ENCODE results near the gene OR52D1.

The OR52D1 gene

GRCh38 chr11:5488385-5488784 lies at the start of gene OR52D1:
TSS of gene OR52D1 (plus strand) at chr11:5488685. CDS start at chr11:5488707, 22 bp downstream.
- DNase-seq (ENCODE audit: extremely low read depth in 1 of 2, low read depth in 1 of 2) = no peak

- no peak for DNase-seq (ENCODE audit: extremely low read depth in 1 of 2, low read depth in 1 of 2)
These were observed 47.1 kb upstream of the OR52D1 start, which contains the start of gene OR51I1 for GRCh38 chr11:5441414-5441813. TSS of gene OR51I1 (minus strand) at chr11:5441514. CDS start at chr11:5441514, 0 bp downstream.

- DNase-seq (ENCODE audit: extremely low read depth in 1 of 2, low read depth in 1 of 2) = no peak
These were observed 44.6 kb upstream of the OR52D1 start for GRCh38 chr11:5443835-5444393.

- no peak for DNase-seq (ENCODE audit: extremely low read depth in 1 of 2, low read depth in 1 of 2)
These were observed 39.5 kb upstream of the OR52D1 start, which contains the start of gene OR51I2 for GRCh38 chr11:5449023-5449422. TSS of gene OR51I2 (plus strand) at chr11:5449323. CDS start at chr11:5453489, 4,166 bp downstream.

- no peak for DNase-seq (ENCODE audit: extremely low read depth in 1 of 2, low read depth in 1 of 2)
These were observed 39.1 kb upstream of the OR52D1 start for GRCh38 chr11:5449432-5449831.

GRCh38 chr11:5460983-5461621 lies 27.4 kb upstream of the OR52D1 start:
- DNase-seq (ENCODE audit: extremely low read depth in 1 of 2, low read depth in 1 of 2) = no peak

- DNase-seq (ENCODE audit: extremely low read depth in 1 of 2, low read depth in 1 of 2) = no peak
These were observed 21.0 kb upstream of the OR52D1 start for GRCh38 chr11:5467527-5467926.

- DNase-seq (ENCODE audit: extremely low read depth in 1 of 2, low read depth in 1 of 2) = no peak
These were observed 14.6 kb upstream of the OR52D1 start for GRCh38 chr11:5473921-5474320.

GRCh38 chr11:5476186-5476819 lies 12.2 kb upstream of the OR52D1 start:
- no peak for DNase-seq (ENCODE audit: extremely low read depth in 1 of 2, low read depth in 1 of 2)

- no peak for DNase-seq (ENCODE audit: extremely low read depth in 1 of 2, low read depth in 1 of 2)
These were observed 2.5 kb upstream of the OR52D1 start for GRCh38 chr11:5486003-5486402.

GRCh38 chr11:5486421-5486820 lies 2.1 kb upstream of the OR52D1 start:
- no peak for DNase-seq (ENCODE audit: extremely low read depth in 1 of 2, low read depth in 1 of 2)

GRCh38 chr11:5488798-5489399 lies 414 bp downstream of the OR52D1 start:
- no peak for DNase-seq (ENCODE audit: extremely low read depth in 1 of 2, low read depth in 1 of 2)

GRCh38 chr11:5489576-5490357 lies 1.3 kb downstream of the OR52D1 start:
- DNase-seq (ENCODE audit: extremely low read depth in 1 of 2, low read depth in 1 of 2) = no peak

- no peak for DNase-seq (ENCODE audit: extremely low read depth in 1 of 2, low read depth in 1 of 2)
These were observed 11.2 kb downstream of the OR52D1 start for GRCh38 chr11:5499671-5500070.

- no peak for DNase-seq (ENCODE audit: extremely low read depth in 1 of 2, low read depth in 1 of 2)
These were observed 11.9 kb downstream of the OR52D1 start for GRCh38 chr11:5500393-5500801.

GRCh38 chr11:5504403-5504921 lies 16.0 kb downstream of the OR52D1 start:
- no peak for DNase-seq (ENCODE audit: extremely low read depth in 1 of 2, low read depth in 1 of 2)

GRCh38 chr11:5505363-5506048 lies 17.0 kb downstream of the OR52D1 start:
- DNase-seq (ENCODE audit: extremely low read depth in 1 of 2, low read depth in 1 of 2) = no peak

- no peak for DNase-seq (ENCODE audit: extremely low read depth in 1 of 2, low read depth in 1 of 2)
These were observed 18.9 kb downstream of the OR52D1 start for GRCh38 chr11:5507177-5507932.

- DNase-seq (ENCODE audit: extremely low read depth in 1 of 2, low read depth in 1 of 2) = no peak
These were observed 19.4 kb downstream of the OR52D1 start for GRCh38 chr11:5507933-5508305.
